ENCODE results near the gene STYXL2.

The STYXL2 gene

GRCh38 chr1:167101754-167102153, 7.9 kb downstream of the STYXL2 start:
- CTCF ChIA-PET, result interaction anchor here (0.6 kb wide), 1 partner anchor 340 kb away, joined by 3 read pairs; no protein-coding TSS in a partner anchor
- H3K27ac ChIP-seq, result no peak overlapping the region
- POLR2A ChIA-PET (ENCODE audit: low non-redundant PET), result no interaction called here
- no peak for DNase-seq (ENCODE audit: low spot score)
- TF ChIP-seq, protein P1, sequence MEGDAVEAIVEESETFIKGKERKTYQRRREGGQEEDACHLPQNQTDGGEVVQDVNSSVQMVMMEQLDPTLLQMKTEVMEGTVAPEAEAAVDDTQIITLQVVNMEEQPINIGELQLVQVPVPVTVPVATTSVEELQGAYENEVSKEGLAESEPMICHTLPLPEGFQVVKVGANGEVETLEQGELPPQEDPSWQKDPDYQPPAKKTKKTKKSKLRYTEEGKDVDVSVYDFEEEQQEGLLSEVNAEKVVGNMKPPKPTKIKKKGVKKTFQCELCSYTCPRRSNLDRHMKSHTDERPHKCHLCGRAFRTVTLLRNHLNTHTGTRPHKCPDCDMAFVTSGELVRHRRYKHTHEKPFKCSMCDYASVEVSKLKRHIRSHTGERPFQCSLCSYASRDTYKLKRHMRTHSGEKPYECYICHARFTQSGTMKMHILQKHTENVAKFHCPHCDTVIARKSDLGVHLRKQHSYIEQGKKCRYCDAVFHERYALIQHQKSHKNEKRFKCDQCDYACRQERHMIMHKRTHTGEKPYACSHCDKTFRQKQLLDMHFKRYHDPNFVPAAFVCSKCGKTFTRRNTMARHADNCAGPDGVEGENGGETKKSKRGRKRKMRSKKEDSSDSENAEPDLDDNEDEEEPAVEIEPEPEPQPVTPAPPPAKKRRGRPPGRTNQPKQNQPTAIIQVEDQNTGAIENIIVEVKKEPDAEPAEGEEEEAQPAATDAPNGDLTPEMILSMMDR (conservative IDR thresholded peaks at IDR 0.05; ENCODE audit: low read depth), result no peak

DNA sequence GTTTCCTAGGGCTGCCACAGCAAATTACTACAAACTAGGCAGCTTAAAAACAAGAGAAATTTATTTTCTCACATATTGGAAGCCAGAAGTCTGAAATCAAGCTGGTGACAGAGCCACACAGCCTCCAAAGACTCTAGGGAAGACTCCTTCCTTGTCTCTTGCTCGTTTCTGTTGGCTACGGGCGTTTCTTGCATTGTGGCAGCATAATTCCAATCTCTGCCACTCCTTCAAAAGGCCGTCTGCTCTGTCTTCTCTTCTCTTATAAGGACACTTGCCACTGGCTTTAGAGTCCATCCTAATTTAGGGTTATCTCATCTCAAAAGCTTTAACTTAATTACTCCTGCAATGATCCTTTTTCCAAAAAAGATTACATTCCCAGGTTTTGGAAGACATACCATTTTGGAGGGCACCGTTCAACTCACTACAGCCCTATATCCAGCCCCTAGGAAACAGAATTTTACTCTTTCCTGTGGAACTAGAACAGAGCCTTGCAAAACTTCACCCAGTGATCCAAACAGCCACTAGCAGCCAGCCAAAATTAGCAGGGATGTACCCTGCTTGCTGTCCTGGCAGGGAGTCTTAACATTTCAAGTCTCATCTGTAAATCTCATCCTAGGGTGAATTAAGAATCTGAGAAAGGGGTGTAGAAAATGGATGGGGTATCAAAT, 9.2 kb downstream of the STYXL2 start:
- TF ChIP-seq, protein P1 (conservative IDR thresholded peaks at IDR 0.05; ENCODE audit: low read depth), result no peak
- DNase-seq (ENCODE audit: low spot score), result no peak
- ChIA-PET CTCF (no interaction called here), POLR2A (ENCODE audit: low non-redundant PET) (interaction anchor here (0.5 kb wide), 1 partner anchor 182 kb away, joined by 4 read pairs; no protein-coding TSS in a partner anchor)
- no peak overlapping the region for H3K27ac ChIP-seq

- no peak for DNase-seq (ENCODE audit: low spot score)
- no peak overlapping the region for H3K27ac ChIP-seq
- ChIA-PET CTCF (no interaction called here), POLR2A (ENCODE audit: low non-redundant PET) (no interaction called here)
- TF ChIP-seq, protein P1 (conservative IDR thresholded peaks at IDR 0.05; ENCODE audit: low read depth), result no peak
Measured at GRCh38 chr1:167104256-167104633, 10.4 kb downstream of the STYXL2 start.

DNA sequence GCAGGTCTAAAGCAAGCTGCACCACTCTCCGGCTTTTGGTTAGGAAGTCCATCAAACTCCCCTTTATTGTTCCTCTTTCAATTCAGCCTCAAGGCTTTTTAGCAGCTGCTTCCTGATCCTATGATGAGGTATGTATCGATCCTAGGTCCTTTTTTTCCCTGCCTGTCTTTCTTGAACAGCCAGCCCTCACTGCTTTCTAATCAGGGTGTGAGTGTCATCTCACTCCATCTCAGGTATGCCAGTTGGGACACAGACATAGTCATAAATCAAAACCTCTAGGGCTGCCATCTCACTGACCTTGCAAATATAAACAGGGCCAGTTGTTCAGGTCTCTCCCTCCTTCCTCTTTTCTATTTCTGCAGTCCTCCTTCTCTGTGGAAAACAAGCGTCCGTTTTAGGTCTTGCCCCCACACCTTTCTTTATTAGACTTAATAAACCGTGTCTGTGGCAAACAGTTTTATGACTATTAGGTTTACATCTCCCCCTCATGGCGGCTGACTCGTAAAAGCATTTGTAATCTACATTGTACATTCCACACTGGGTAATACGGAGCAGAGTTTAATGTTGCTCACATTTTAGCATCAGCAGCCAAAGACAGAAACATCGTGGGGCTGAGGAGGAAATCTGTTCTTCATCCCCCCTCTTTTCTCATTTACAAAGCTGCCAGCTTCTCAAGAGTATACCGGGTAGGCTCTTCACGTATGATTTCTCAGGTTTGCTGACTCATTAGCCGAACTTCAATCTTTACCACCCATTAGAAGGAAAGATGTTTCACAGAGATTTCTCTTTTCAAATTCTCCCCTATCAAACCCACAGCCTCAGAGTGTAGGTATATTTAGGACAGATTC, 11.6 kb downstream of the STYXL2 start:
- POLR2A ChIA-PET (ENCODE audit: low non-redundant PET), result no interaction called here
- TF ChIP-seq, protein P1 (conservative IDR thresholded peaks at IDR 0.05; ENCODE audit: low read depth), result no peak
- CTCF ChIA-PET, result no interaction called here
- no peak for DNase-seq (ENCODE audit: low spot score)
- H3K27ac ChIP-seq, result no peak overlapping the region

DNA sequence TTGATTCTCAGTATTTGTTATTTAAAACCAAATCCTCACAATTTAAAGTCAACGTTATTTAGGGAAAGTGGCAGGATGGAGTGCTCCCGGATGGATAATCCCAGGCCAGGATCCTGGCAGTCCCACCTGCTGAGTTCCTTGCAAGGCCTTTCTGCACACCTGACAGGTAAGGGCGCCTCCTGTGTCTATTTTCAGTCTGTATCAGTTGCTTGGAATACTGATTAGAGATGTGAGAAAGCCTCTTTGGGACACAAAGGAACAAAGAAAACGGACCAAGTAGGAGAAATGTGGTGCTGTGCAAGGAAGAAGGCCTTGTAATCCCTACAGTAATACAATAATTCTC, 12.2 kb downstream of the STYXL2 start:
- POLR2A ChIA-PET (ENCODE audit: low non-redundant PET), result no interaction called here
- CTCF ChIA-PET, result no interaction called here
- TF ChIP-seq, protein P1 (conservative IDR thresholded peaks at IDR 0.05; ENCODE audit: low read depth), result no peak
- DNase-seq (ENCODE audit: low spot score), result no peak
- no peak overlapping the region for H3K27ac ChIP-seq

DNA sequence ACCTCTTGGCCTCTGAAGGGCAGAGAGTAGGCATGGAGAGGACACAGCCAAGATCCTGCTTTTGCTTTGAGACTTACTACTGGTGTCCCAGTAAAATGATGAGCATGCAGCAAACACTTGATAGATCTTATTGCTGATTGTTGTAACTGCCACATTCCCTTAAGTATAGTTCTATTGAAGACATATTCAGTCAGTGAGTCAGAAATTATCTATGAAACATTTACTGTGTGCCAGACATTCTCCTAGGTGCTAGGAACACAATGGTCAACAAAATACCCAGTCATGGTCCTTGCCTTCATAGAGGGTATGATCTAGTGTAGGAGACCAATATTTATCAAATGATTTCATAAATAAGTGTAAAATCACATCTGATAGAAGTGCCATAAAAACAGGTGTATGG, 13.6 kb downstream of the STYXL2 start:
- TF ChIP-seq, protein P1 (conservative IDR thresholded peaks at IDR 0.05; ENCODE audit: low read depth), result no peak
- CTCF ChIA-PET, result interaction anchor here (0.7 kb wide), 1 partner anchor 1552 kb away, joined by 3 read pairs; no protein-coding TSS in a partner anchor
- no peak overlapping the region for H3K27ac ChIP-seq
- POLR2A ChIA-PET (ENCODE audit: low non-redundant PET), result no interaction called here
- no peak for DNase-seq (ENCODE audit: low spot score)

Data from RWPE1 (cell line).